GM18502 (cell line): Measurements from ENCODE around the gene ZBTB7C.

Source experiments
- ATAC-seq: cut with Tn5 transposase; IDR thresholded peaks from one replicate; pipeline ENCODE4 v1.9.1; 2021; ENCODE audit warnings: mild to moderate bottlenecking; ENCODE audit not compliant: unreplicated experiment, poor library complexity

Gene ZBTB7C

GRCh38 chr18:48356909-48357631, 52.1 kb downstream of the ZBTB7C start:
- no peak for ATAC-seq

DNA sequence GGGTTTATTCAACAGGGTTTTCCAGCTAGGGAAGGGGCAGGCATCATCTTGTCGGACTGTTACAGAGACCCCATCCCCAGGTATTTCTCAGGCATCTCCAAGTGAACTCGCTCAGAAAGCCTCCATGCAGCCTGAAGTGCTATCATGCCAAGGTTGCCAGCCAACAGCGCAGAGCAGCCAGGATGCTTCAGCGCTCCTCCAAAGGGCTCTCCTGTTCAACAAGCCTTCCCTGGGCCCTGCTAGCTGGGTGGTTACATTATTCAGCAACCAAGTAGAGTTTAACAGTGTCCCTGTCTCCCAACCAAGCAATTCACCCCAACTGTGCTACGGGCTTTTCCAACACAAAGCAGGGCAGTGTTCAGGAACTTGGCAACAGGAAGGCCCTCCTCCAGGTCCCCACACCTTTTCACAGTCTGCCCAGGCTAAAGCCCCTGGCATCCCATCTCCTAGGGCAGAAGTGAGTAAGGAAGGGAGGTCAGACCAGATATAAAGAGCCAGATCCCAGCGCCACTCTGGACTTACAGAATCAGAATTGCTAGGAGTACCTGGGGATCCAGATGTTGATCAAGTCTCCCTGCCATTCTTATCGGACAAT, 52.9 kb downstream of the ZBTB7C start:
- no peak for ATAC-seq

- no peak for ATAC-seq
These were observed 53.7 kb downstream of the ZBTB7C start for GRCh38 chr18:48355276-48356115.

DNA sequence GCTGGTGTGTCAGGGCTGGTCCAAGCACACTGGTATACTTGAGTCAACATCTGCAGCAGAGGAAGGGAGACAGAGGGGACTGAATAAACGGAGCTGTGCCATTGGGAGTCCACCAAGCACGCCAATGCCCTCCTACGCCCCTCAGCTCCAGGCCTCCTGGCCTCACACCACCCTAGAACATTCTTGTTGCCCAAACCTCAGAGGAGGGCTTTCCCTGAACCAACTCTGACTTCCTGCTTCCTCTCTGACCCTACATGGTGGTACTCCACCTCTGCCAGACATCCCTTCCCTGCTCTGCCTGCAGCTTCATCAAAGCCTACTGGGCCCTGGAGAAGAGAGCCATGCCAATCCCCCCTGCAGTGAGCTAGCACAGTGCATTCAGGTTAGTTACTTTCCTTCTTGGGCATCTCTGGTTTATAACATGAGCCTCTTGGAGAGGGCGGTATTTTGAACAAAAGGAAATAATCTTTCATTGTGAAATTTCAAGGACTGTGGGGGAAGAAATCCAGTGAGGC, 54.4 kb downstream of the ZBTB7C start:
- ATAC-seq: no peak

GRCh38 chr18:48352051-48352755, 57.0 kb downstream of the ZBTB7C start:
- no peak for ATAC-seq

DNA sequence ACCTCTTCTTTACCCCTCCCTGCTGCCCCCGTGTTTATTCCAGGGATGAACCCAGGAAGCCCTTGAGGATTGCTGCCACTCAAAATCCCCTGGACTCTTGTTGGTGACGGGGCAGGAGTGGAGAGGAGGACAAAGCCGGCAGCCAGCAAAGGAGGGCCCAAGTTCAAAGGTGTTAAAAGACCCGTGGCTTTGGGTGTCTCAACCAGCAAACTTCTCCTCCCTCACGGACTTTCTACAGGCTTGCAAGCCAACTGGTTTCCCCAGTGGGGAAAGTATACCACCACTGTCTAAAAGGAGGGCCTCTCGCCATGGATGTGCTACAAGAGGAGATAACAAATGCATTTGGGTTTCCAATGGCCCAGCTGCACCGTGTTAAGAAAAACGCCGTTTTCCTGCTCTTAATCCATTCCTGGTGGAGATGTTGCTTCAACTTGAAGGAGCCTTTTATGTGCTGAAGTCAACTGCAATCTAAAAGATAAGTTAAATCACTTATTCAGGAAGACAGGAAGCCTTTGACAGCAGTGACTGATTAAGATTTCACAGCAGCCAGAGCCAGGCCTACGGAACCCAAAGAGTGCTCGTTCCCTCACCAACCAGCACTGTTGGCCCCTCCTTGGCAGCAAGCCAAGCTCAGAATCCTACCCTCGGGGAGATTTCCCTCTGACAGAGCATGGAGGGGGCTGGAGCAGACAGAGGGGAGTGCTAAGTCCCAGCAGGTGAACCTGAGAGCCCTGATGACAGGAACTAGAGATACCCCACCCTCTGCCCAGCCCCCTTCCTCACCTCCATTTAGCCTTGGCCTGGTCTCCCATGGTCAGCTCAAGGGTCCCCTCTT, 57.8 kb downstream of the ZBTB7C start:
- ATAC-seq: no peak

DNA sequence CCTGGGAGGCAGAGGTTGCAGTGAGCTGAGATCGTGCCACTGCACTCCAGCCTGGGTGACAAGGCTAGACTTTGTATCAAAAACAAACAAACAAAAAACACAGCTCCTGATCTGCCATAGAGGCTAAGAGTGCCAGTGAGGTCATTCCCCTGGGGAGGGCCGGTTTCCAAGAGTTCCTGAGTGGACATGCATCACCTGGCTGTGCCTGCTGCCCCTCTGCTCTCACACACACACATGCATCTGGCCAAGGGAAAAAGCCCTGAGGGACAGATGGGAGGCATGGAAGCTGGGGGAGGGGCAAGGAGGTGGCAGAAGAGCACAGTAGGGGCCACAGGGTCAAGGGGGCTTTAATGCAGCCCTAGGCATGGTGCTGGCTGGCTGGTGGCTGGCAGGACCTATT, 60.4 kb downstream of the ZBTB7C start:
- ATAC-seq: no peak

- no peak for ATAC-seq
These were observed 61.3 kb downstream of the ZBTB7C start for GRCh38 chr18:48347756-48348326.

DNA sequence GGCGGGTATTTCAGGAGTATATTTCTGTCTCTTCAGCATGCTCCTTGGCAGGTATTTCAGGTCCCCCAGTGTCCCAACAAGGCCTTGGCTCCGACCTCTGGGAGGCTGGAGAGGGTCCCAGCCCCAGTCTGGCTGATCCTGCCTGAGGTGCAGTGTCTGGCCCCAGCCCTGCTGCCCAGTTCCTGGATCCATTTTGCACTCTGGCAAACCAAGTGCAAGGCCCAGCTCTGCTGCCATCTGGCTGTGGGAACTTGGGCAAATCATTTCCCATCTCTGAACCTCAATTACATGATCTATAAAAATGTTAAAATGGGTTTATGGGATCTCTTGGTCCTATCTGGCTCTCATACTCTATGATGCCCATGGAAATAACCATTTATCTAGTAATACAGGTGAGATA, 63.6 kb downstream of the ZBTB7C start:
- ATAC-seq: no peak

DNA sequence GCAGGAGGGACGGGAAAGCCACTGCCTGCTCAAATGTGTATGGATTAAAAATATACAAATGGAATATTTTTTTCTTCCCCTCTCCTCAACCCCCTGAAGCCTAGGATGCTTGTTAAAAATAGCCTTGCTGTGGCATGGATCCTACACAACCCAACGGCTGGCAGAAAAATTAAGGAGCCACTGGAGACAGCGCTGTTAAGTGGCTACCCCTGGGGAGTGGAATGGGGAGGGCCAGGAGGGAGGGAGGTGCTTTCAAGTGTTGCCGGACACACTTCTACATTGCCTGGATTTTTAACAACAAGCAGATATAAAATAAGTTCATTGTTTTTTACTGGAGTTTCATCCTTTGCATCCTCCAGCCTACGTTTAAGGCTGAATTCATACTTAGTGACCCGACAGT, 66.6 kb downstream of the ZBTB7C start:
- no peak for ATAC-seq

GRCh38 chr18:48342125-48342524, 67.1 kb downstream of the ZBTB7C start:
- ATAC-seq: no peak

- no peak for ATAC-seq
These were observed 68.6 kb downstream of the ZBTB7C start for GRCh38 chr18:48340560-48340959.

DNA sequence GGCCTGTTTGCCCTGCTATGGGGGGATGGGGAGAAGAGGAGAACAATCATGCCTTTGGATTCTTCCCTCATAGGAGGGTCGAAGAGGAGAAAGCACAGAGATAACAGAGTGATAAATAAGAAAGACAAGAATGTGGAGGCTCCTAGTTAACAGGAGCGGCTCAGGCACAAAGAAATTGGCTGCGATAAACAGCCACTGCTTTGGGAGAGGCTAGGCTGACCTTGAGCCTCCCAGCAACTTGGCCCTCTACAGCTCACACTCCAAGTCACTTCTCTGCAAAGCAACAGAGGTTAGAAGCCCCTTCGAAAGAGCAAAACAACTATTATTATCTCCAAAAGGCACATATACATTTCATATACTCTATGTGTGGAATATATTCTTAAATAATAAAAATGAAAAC, 69.5 kb downstream of the ZBTB7C start:
- ATAC-seq: no peak

DNA sequence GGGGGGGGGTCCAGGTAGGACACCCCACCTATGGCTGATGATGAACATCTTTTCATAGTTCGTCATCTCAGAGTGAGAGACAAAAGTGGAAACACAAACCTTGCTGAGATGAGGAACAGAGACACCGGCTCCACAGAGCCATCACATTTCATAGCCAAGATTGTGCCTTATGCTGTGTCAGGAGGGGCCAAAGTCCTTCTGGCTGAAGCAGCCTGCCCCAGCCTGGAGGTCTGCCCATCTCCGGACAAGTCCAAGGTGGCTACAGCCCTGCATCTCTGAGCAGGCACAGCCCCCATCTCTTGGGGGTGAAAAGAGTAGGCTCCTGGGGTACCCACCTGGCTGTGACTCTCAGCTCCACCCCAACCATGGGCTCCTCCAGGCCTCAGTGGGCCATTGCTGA, 70.3 kb downstream of the ZBTB7C start:
- ATAC-seq: no peak

GRCh38 chr18:48337053-48337452, 72.1 kb downstream of the ZBTB7C start:
- no peak for ATAC-seq

DNA sequence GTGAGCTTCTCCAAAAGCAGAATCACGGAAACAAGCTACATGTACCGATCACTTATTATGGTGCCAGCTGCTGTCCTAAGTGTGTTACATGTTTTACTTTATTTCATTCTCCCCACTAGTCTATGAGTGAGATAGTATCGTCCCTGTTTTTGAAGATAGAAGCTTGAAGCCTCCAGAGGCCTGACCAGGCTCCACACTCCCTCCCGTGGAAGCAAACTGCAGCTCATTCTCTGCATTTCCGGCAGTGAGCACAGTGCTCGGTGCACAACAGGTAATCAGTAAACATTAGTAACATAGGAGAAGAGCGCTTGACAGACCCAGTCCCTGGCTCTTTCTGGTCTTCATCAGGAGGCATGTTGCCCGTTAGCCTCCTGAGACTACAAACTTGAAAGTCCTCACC, 72.9 kb downstream of the ZBTB7C start:
- no peak for ATAC-seq

- ATAC-seq: no peak
These were observed 73.4 kb downstream of the ZBTB7C start for GRCh38 chr18:48335829-48336228.

- no peak for ATAC-seq
These were observed 74.3 kb downstream of the ZBTB7C start for GRCh38 chr18:48334845-48335244.

- ATAC-seq: no peak
These were observed 75.6 kb downstream of the ZBTB7C start for GRCh38 chr18:48333563-48333962.
